ENCODE results near the gene SLC7A8. TPM values are rescaled to one million over a fixed set of nuclear protein-coding genes. Genes with fewer than 3 reads are reported as not detected.
A peak's percentile ranks its signal among the peaks of the same experiment; 100 is the strongest.

SLC7A8 gene
- total and polyA plus RNA-seq, 3 donors from 2014 or later = 73.5 to 94.2 (median 78.2) TPM

DNA sequence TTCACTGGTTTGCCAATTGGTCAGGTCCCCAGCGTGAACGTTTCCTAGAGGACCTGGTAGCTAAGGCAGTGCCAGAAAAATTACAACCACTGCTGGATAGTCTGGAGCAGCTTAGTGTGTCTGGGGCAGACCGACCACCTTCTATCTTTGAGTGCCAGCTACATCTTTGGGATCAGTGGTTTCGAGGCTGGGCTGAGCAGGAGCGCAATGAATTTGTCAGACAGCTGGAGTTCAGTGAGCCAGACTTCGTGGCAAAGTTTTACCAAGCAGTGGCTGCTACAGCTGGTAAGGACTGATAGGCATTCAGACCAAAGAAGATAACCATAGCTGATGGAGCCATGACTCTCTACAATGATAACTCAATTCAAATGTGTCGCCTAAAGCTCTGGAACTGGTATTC is 85.7 kb downstream of the SLC7A8 start:
- no peak for DNase-seq
- Histone ChIP-seq H3K27ac (no peak overlapping the region), H3K4me1 (peaks cover 8% of the 10 kb centered on the region), H3K36me3 (ENCODE audit: low read depth, missing control alignments) (no peaks in the 10 kb centered on the region), H3K9me3 (no peaks in the 10 kb centered on the region), H3K27me3 (no peaks in the 10 kb centered on the region), H3K4me3 (no peak overlapping the region)
- intact Hi-C loops (cut with DNase I; ENCODE audit: low total_unique reads) = no loop called here
- WGBS, 2 donors = 79 to 93% methylated on average over 7 of the region's 7 CpGs
- TF ChIP-seq POLR2A (IDR thresholded peaks at IDR 0.05) = no peak

DNA sequence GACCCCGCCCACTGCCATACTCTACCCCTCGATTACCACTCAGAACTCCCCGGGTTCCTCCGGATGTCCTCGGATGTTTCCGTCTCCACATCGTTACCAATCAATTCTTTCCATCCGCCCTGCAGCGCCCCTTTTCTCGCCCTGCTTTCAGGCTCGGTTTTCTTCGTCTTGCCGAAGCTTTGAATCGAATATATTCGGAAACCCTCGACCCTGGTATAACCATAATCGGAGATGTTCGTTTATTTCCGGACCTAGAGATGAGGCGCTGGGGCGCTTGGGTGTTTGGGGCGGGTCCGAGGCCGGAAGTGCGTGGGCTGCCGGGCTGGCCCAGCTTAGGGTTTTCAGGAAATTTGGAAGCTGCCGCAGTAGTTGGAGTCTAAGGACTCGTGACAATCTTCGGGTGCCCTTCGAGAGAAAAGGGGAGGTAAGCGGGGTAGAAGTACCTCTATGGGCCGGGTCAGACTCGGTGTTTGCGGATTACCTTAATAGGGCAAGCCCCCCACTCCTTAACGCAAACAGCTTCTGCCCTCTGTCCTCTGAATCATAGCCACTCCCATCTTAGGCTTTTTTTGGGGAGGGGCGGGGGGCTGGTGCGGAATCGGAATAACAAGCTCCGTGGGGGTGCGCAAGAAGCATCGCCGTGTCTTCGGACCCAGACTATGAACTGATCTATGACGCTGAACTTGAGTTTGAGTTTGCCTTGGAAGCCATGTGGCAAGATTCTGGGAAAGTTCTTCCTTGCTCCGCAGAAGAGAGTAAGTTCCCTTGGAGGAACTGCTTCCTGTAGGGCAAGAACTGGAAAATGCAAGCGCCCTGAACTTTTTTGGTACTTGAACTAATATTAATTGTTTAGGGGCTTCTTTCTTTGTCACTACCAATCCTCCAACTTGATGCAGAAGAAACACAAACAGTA is 88.0 kb downstream of the SLC7A8 start, which contains the start of gene C14orf119:
C14orf119 (plus strand) TSS at position 310 of the 913 bp plus-strand sequence. CDS start 2,154 bp downstream, outside the sequence.
- peak within 1 kb of the TSS; percentile 98 to 100 for H3K27ac ChIP-seq
- no peaks in the 10 kb centered on the region for H3K9me3 ChIP-seq
- H3K27me3 ChIP-seq = no peaks in the 10 kb centered on the region
- no peaks in the 10 kb centered on the region for H3K36me3 ChIP-seq (ENCODE audit: low read depth, missing control alignments)
- 0 to 1% methylated on average over 32 to 46 of the region's 46 CpGs for WGBS, 2 donors
- TF ChIP-seq POLR2A (IDR thresholded peaks at IDR 0.05) = peak; percentile 60
- TF ChIP-seq, protein P1, sequence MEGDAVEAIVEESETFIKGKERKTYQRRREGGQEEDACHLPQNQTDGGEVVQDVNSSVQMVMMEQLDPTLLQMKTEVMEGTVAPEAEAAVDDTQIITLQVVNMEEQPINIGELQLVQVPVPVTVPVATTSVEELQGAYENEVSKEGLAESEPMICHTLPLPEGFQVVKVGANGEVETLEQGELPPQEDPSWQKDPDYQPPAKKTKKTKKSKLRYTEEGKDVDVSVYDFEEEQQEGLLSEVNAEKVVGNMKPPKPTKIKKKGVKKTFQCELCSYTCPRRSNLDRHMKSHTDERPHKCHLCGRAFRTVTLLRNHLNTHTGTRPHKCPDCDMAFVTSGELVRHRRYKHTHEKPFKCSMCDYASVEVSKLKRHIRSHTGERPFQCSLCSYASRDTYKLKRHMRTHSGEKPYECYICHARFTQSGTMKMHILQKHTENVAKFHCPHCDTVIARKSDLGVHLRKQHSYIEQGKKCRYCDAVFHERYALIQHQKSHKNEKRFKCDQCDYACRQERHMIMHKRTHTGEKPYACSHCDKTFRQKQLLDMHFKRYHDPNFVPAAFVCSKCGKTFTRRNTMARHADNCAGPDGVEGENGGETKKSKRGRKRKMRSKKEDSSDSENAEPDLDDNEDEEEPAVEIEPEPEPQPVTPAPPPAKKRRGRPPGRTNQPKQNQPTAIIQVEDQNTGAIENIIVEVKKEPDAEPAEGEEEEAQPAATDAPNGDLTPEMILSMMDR (IDR thresholded peaks at IDR 0.05) = no peak
- H3K4me3 ChIP-seq = peak within 1 kb of the TSS; percentile 95 to 98
- intact Hi-C loops (cut with DNase I; ENCODE audit: low total_unique reads) = no loop called here
- H3K4me1 ChIP-seq = peaks cover 8% of the 10 kb centered on the region
- DNase-seq = peak; percentile 100

DNA sequence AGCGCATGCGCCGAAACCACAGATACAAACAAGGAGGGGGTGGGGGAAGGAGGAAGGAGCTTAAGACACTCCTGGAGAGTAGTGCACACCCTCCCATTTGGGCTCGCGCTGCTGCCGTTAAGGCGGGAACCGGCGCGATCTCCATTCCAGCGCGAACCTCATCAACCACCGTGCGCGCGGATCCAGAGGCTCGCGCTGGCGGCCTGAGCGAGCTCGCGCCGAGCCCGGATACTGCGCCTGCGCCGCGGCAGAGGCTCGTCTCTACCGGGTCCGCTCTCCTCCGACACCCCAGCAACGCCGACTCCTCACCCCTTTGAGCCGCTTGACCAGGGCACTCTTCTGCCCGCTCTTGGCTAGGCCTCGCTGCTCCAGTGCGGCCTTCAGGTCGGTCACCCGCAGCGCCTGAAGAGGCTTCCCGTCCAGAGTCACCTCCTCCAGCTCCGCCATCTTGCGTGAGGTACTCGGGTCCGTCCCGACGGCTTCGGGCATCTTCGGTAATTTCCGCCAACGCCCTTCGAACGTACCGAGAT is 88.7 kb downstream of the SLC7A8 start, which contains the start of gene ACIN1:
ACIN1 (minus strand) TSS at position 471 of the 530 bp plus-strand sequence; CDS start at position 447, 24 bp downstream.
- Histone ChIP-seq H3K36me3 (ENCODE audit: low read depth, missing control alignments) (no peaks in the 10 kb centered on the region), H3K4me1 (peaks cover 8% of the 10 kb centered on the region), H3K4me3 (peak within 1 kb of the TSS; percentile 95 to 98), H3K27me3 (no peaks in the 10 kb centered on the region), H3K9me3 (no peaks in the 10 kb centered on the region), H3K27ac (peak within 1 kb of the TSS; percentile 98 to 100)
- WGBS, 2 donors = 0 to 1% methylated on average over 11 to 55 of the region's 55 CpGs
- peak; percentile 87 for DNase-seq
- intact Hi-C loops (cut with DNase I; ENCODE audit: low total_unique reads) = no loop called here
- TF ChIP-seq POLR2A (IDR thresholded peaks at IDR 0.05) = no peak
- TF ChIP-seq, protein P1 (IDR thresholded peaks at IDR 0.05) = peak in 1 of 3 experiments; percentile 22

DNA sequence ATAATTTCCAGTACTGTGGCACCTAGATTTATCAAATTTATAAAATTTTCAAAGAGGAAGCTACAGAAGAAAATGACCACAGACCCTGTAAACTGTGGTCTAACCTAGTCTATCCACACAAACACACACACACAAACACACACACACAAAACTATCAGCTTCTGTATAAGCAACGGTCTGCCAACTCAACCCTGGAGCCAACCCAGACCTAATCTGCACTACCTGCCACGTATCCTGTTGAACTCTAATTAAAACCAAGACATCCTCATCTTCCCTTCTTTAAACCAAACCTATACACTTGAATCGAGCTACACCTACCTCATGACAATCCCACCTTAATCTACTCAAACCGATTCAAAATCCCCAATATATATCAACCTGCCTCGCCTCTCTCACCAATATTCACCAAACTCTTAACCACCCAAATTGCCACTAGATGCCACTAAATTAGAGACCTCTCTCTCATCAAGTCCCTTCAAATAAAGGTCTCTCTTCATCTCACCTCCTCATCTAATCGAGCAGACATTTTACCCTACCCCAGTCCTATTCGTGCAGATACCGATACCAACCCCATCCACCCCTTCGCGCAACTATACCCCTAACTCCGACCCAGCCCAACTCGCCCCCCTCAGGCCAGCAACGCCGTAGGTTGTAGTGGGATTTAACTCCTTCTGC is 89.3 kb downstream of the SLC7A8 start:
- Histone ChIP-seq H3K4me3 (peak overlapping the region; percentile 95 to 98), H3K27ac (peak overlapping the region; percentile 98 to 100), H3K4me1 (peaks cover 8% of the 10 kb centered on the region), H3K36me3 (ENCODE audit: low read depth, missing control alignments) (no peaks in the 10 kb centered on the region), H3K9me3 (no peaks in the 10 kb centered on the region), H3K27me3 (no peaks in the 10 kb centered on the region)
- DNase-seq = no peak
- WGBS, 2 donors = 1% methylated on average over 14 of the region's 14 CpGs
- TF ChIP-seq, protein P1 (IDR thresholded peaks at IDR 0.05) = no peak
- TF ChIP-seq POLR2A (IDR thresholded peaks at IDR 0.05) = no peak
- intact Hi-C loops (cut with DNase I; ENCODE audit: low total_unique reads) = no loop called here

DNA sequence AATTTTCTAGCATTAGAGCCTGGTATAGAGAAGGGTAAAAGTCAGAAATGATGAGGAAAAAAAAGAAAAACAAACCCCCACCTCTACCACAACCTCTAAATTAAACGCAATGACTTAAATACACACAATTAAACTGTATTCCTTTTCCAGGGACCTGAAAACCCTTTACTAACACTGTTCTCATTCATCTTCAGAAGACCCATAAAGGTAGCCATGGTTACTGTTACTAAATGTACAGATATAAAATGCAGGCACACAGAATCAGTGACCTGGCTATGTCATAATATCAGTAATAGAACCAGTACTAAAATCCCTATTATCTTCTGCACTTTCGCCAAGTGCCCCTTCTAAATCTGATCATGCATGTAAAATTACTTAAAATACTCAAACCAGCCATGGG is 89.9 kb downstream of the SLC7A8 start:
- 52 to 67% methylated on average over 2 of the region's 2 CpGs for WGBS, 2 donors
- Histone ChIP-seq H3K36me3 (ENCODE audit: low read depth, missing control alignments) (no peaks in the 10 kb centered on the region), H3K27me3 (no peaks in the 10 kb centered on the region), H3K4me3 (peak overlapping the region; percentile 95 to 98), H3K27ac (no peak overlapping the region), H3K9me3 (no peaks in the 10 kb centered on the region), H3K4me1 (peaks cover 8% of the 10 kb centered on the region)
- no peak for TF ChIP-seq POLR2A (IDR thresholded peaks at IDR 0.05)
- TF ChIP-seq, protein P1 (IDR thresholded peaks at IDR 0.05) = no peak
- no peak for DNase-seq
- intact Hi-C loops (cut with DNase I; ENCODE audit: low total_unique reads) = no loop called here

Measured in testis (tissue), 3 donors.